K562 (cell line): Measurements from ENCODE around the gene HSPB1. TPM values are rescaled to one million over a fixed set of nuclear protein-coding genes. Genes with fewer than 3 reads are reported as not detected.

Source experiments
- ATAC-seq: fragments of 200-7000 bp; cut with Tn5 transposase; 3 replicates; pipeline ENCODE4 v1.9.1; 2020; ENCODE audit warnings: moderate library complexity
- BruUV-seq: library from RNA; stranded (reverse); fragments of 400-500 nt; replicated peaks from 2 replicates; lab custom pipeline; 2021; lab: Mats Ljungman, UMichigan
- CTCF ChIA-PET: fragments of 300-600 bp; formaldehyde crosslinking; extraction: SDS; loops from one replicate; lab custom pipeline; 2021; ENCODE audit warnings: low intra/inter-chr PET ratio; lab: Yijun Ruan, JAX
- POLR2A ChIA-PET: fragments of 300-600, 350-650 bp; sonication (Branson Sonifier 250); formaldehyde crosslinking; extraction: SDS; loops from one replicate; lab custom pipeline; 2021; ENCODE audit warnings: antibody characterized with exemption, inconsistent platforms; lab: Yijun Ruan, JAX
- DNase-seq, 4 experiments: peaks; one replicate each; pipeline versions ENCODE4 v3.0.0 to v3.0.0-alpha.2; 2011 to 2018; ENCODE audit warnings: low spot score in 3 of 4, mixed read lengths in 3 of 4; ENCODE audit errors: extremely low read depth in 1 of 4
- FAIRE-seq: peaks from 2 replicates; lab custom pipeline; 2011; peaks lifted over from hg19 to GRCh38; lab: Jason Lieb, UNC
- H2AFZ ChIP-seq: 2 replicates; pipeline ENCODE4 v1.6.0; 2011; ENCODE audit warnings: low read depth, low read length, control low read depth, inconsistent platforms
- H3K27ac ChIP-seq: fragments of 200-600 bp; 3 replicates; pipeline ENCODE4 v1.8.0; 2011; ENCODE audit warnings: low read depth, mild to moderate bottlenecking, control low read depth, inconsistent platforms, low read length, moderate library complexity, mixed read lengths; ENCODE audit errors: extremely low read depth
- H3K27me3 ChIP-seq, 2 experiments: fragments of 300-600 bp in 1 of 2; 2 replicates in 1 of 2; 3 replicates in 1 of 2; pipeline versions ENCODE4 v1.6.0 to v1.8.0; 2011; ENCODE audit warnings: inconsistent platforms in 2 of 2, low read length in 2 of 2, mild to moderate bottlenecking in 1 of 2, mixed read lengths in 1 of 2, moderate library complexity in 1 of 2; ENCODE audit not compliant: control insufficient read depth in 2 of 2, insufficient read depth in 2 of 2
- H3K36me3 ChIP-seq: fragments of 300-600 bp; 3 replicates; pipeline ENCODE4 v1.8.0; 2011; ENCODE audit warnings: mild to moderate bottlenecking, low read length, inconsistent platforms; ENCODE audit not compliant: control insufficient read depth, insufficient read depth
- H3K4me1 ChIP-seq, 2 experiments: fragments of 200-600 bp in 1 of 2; replicated peaks in 1 of 2; 2 replicates in 1 of 2; 3 replicates in 1 of 2; pipeline versions ENCODE4 v1.5.1 to v1.8.0; 2011; ENCODE audit warnings: inconsistent platforms in 2 of 2, low read length in 2 of 2, mild to moderate bottlenecking in 1 of 2, mixed read lengths in 1 of 2, moderate library complexity in 1 of 2; ENCODE audit not compliant: control insufficient read depth in 2 of 2, insufficient read depth in 2 of 2
- H3K4me2 ChIP-seq: 2 replicates; pipeline ENCODE4 v1.6.1; 2011; ENCODE audit warnings: low read length, control low read depth, inconsistent platforms, mixed read lengths; ENCODE audit not compliant: insufficient read depth
- H3K4me3 ChIP-seq: fragments of 200-600 bp; sonication (generic), shearing (Covaris generic); 2 replicates; pipeline ENCODE4 v1.5.1; 2016; ENCODE audit warnings: control low read depth, inconsistent platforms
- H3K79me2 ChIP-seq: fragments of 200-600 bp; 3 replicates; pipeline ENCODE4 v1.8.0; 2011; ENCODE audit warnings: low read length, inconsistent platforms; ENCODE audit not compliant: control insufficient read depth, insufficient read depth
- H3K9ac ChIP-seq, 2 experiments: 2 replicates each; pipeline versions ENCODE4 v1.6.0 to v1.6.1; 2011; ENCODE audit warnings: low read depth in 2 of 2, low read length in 2 of 2, control low read depth in 1 of 2, inconsistent platforms in 1 of 2, mild to moderate bottlenecking in 1 of 2, mixed read lengths in 1 of 2; ENCODE audit not compliant: insufficient read depth in 1 of 2
- H3K9me1 ChIP-seq: one replicate; pipeline ENCODE4 v1.6.0; 2011; ENCODE audit warnings: inconsistent platforms, mild to moderate bottlenecking, low read length, moderate library complexity; ENCODE audit not compliant: control insufficient read depth, insufficient read depth
- H3K9me3 ChIP-seq: replicated peaks from 2 replicates; pipeline ENCODE4 v1.5.1; 2011; ENCODE audit warnings: low read depth, low read length, inconsistent platforms; ENCODE audit not compliant: control insufficient read depth, insufficient read depth
- H4K20me1 ChIP-seq: replicated peaks from 2 replicates; pipeline ENCODE4 v1.6.1; 2011; ENCODE audit warnings: low read length, inconsistent platforms, mixed read lengths; ENCODE audit not compliant: control insufficient read depth, insufficient read depth
- CHD4 ChIP-seq: fragments of 200-600 bp; sonication (generic); IDR thresholded peaks from 3 replicates; pipeline ENCODE4 v1.6.1; 2012; ENCODE audit warnings: low read depth, mild to moderate bottlenecking, mixed read lengths, low read length, inconsistent platforms; ENCODE audit not compliant: insufficient read depth, insufficient replicate concordance, poor library complexity, severe bottlenecking
- CTBP1 ChIP-seq: fragments of 450-650 bp; IDR thresholded peaks from 2 replicates; pipeline ENCODE4 v1.6.1; 2016; ENCODE audit warnings: borderline replicate concordance
- ETV1 ChIP-seq: fragments of 450-650 bp; conservative IDR thresholded peaks from 2 replicates; pipeline ENCODE4 v1.6.1; 2016; ENCODE audit warnings: missing genetic modification characterization, control low read depth, low read depth, missing compliant biosample characterization
- FOSL1 ChIP-seq: fragments of 200-800 bp; sonication (Bioruptor generic); conservative IDR thresholded peaks from 2 replicates; pipeline ENCODE4 v1.6.1; 2016; ENCODE audit warnings: missing genetic modification characterization, missing compliant biosample characterization
- GATAD2B ChIP-seq: fragments of 450-650 bp; IDR thresholded peaks from 2 replicates; pipeline ENCODE4 v1.6.1; 2017; ENCODE audit warnings: mild to moderate bottlenecking, borderline replicate concordance
- HDAC6 ChIP-seq: IDR thresholded peaks from 2 replicates; pipeline ENCODE4 v1.6.1; 2012; ENCODE audit warnings: low read depth, mild to moderate bottlenecking, control low read depth, inconsistent platforms, low read length, moderate library complexity
- HES1 ChIP-seq: fragments of 450-650 bp; IDR thresholded peaks from 2 replicates; pipeline ENCODE4 v1.6.1; 2016; ENCODE audit warnings: low read depth, mild to moderate bottlenecking, moderate library complexity
- LEF1 ChIP-seq: fragments of 450-650 bp; IDR thresholded peaks from 2 replicates; pipeline ENCODE4 v1.6.1; 2016; ENCODE audit warnings: mild to moderate bottlenecking
- MAFG ChIP-seq: fragments of 450-650 bp; conservative IDR thresholded peaks from 2 replicates; pipeline ENCODE4 v1.6.1; 2016; ENCODE audit warnings: missing genetic modification characterization, missing compliant biosample characterization
- MTA2 ChIP-seq: fragments of 450-650 bp; IDR thresholded peaks from 2 replicates; pipeline ENCODE4 v1.6.1; 2016; ENCODE audit warnings: low read depth
- NKRF ChIP-seq: fragments of 450-650 bp; IDR thresholded peaks from 2 replicates; pipeline ENCODE4 v1.6.1; 2016; ENCODE audit warnings: borderline replicate concordance
- PHF20 ChIP-seq: fragments of 450-650 bp; IDR thresholded peaks from 2 replicates; pipeline ENCODE4 v1.6.1; 2018; ENCODE audit not compliant: partially characterized antibody
- POLR2AphosphoS5 ChIP-seq: IDR thresholded peaks from 2 replicates; pipeline ENCODE4 v1.6.1; 2011; ENCODE audit warnings: mild to moderate bottlenecking, low read depth, low read length, moderate library complexity; ENCODE audit not compliant: control insufficient read depth, insufficient read depth
- RFX5 ChIP-seq: IDR thresholded peaks from 2 replicates; pipeline ENCODE4 v1.6.1; 2011; ENCODE audit warnings: low read depth, mild to moderate bottlenecking, improper control_type of control experiment, low read length
- SMARCA4 ChIP-seq: fragments of 450-650 bp; IDR thresholded peaks from 2 replicates; pipeline ENCODE4 v1.6.1; 2016
- SRSF7 ChIP-seq: fragments of 200-400 bp; formaldehyde crosslinking; optimal IDR thresholded peaks from 2 replicates; pipeline ENCODE3; 2017; ENCODE audit warnings: mild to moderate bottlenecking, low read depth, low read length
- THRA ChIP-seq: fragments of 450-650 bp; IDR thresholded peaks from 2 replicates; pipeline ENCODE4 v1.6.1; 2017; ENCODE audit warnings: mild to moderate bottlenecking, moderate library complexity
- ZC3H4 ChIP-seq: sonication (generic); formaldehyde crosslinking; IDR thresholded peaks from 2 replicates; pipeline ENCODE4 v1.9.0; 2021; ENCODE audit warnings: missing genetic modification reagents, borderline replicate concordance
- ZNF354B ChIP-seq: fragments of 250-450 bp; sonication (Bioruptor Pico); IDR thresholded peaks from 2 replicates; pipeline ENCODE4 v1.4.0; 2020
- WGBS: fragments of 100-300 bp; shearing (Covaris generic); methylation state at CpG from one replicate; pipeline ENCODE4 v1.1.6; 2016; ENCODE audit warnings: low coverage, mixed read lengths; ENCODE audit not compliant: insufficient coverage; ENCODE audit errors: missing lambda C conversion rate; 5-methylcytosine and 5-hydroxymethylcytosine counted together
- in situ Hi-C: fragments of 300-500 bp; cut with MboI; formaldehyde crosslinking; loops from 4 replicates; pipeline ENCODE4 v1.15.0; 2018; ENCODE audit warnings: inconsistent platforms, mixed read lengths
- intact Hi-C: fragments of 100-400 bp; cut with micrococcal nuclease; formaldehyde crosslinking; loops from 2 replicates; pipeline ENCODE4 v1.14.2; 2022
- polyA plus RNA-seq, 8 experiments: library from polyadenylated mRNA; depleted of rRNA in 4 of 8; stranded (reverse) in 5 of 8; unstranded in 3 of 8; fragments of >200 nt; fragmentation: Nextera tagmentation in 2 of 8; fragmentation: Illumina TruSeq in 1 of 8; extraction: Ambion mirVana in 2 of 8; extraction: Trizol in 1 of 8; gene quantifications; 2 replicates each; pipeline versions ENCODE4 v1.2.1 to v1.2.3, GENCODE V29; 2011 to 2014; ENCODE audit warnings: inconsistent platforms in 1 of 8, missing spikeins in 1 of 8
- total RNA-seq, 7 experiments: library from RNA; depleted of rRNA in 6 of 7; stranded (reverse); fragments of >200 nt in 6 of 7; fragmentation: Illumina TruSeq in 2 of 7; extraction: Trizol in 2 of 7; gene quantifications; 2 replicates each; pipeline versions ENCODE4 v1.2.1 to v1.2.3, GENCODE V29; 2011 to 2021; ENCODE audit warnings: low replicate concordance in 1 of 7

HSPB1 gene
- total and polyA plus RNA-seq, 9 of the 15 experiments (the other 6 are each of a cell fraction or from before 2014, with no cell fraction given) = 27.1 to 522 (median 138) TPM

- no peaks in the 10 kb centered on the region for H3K27me3 ChIP-seq
- no peaks in the 10 kb centered on the region for H3K9me1 ChIP-seq
- peaks cover 17% of the 10 kb centered on the region for H3K79me2 ChIP-seq
- peak overlapping the region; percentile 79 for H3K27ac ChIP-seq
- peak overlapping the region; percentile 70 to 93 for H3K9ac ChIP-seq
- H3K4me1 ChIP-seq = peaks cover 23 to 35% of the 10 kb centered on the region in 2 experiments; a peak in 4 of 5 replicates
- H2AFZ ChIP-seq = peak overlapping the region; percentile 99
- ChIA-PET POLR2A (interaction anchor here (0.5 to 2.6 kb wide), 12 partner anchors 10 to 1022 kb away, joined by 3 to 11 read pairs (median 3); partner anchors contain the start of genes HSPB1 and ZP3), CTCF (interaction anchor here (0.7 to 1.5 kb wide), 3 partner anchors 22 to 26 kb away, joined by 3 to 5 read pairs (median 3); no protein-coding TSS in a partner anchor)
- in situ Hi-C loops (no loop called here), intact Hi-C loops (loop anchor here (1.0 to 2.0 kb wide), 2 partner anchors 15 to 41 kb away; partner anchors contain the start of gene HSPB1)
- no peaks in the 10 kb centered on the region for H3K9me3 ChIP-seq
- FAIRE-seq (peak; percentile 94), ATAC-seq (peak; percentile 97), DNase-seq (peak; percentile 99 to 100 (median 100))
- no peaks in the 10 kb centered on the region for H4K20me1 ChIP-seq
- BruUV-seq = no TSS peak
- peak overlapping the region; percentile 96 for H3K4me2 ChIP-seq
- H3K4me3 ChIP-seq = peak overlapping the region; percentile 72
- under 1% methylated on average over 43 of the region's 50 CpGs for WGBS
- peaks cover 10% of the 10 kb centered on the region; the same call in 2 of the 3 replicates for H3K36me3 ChIP-seq
- TF ChIP-seq FOSL1 (tag) (no peak), HDAC6 (no peak), GATAD2B (no peak), ZC3H4 (CRISPR knock-in tag) (no peak), HES1 (peak; percentile 29; the same call in 1 of the 2 replicates), PHF20 (peak; percentile 12), ETV1 (tag) (0 out of 2 replicates have a peak, but pooled peaks have one; percentile 31), CTBP1 (peak; percentile 87), MTA2 (no peak), SRSF7 (no peak), MAFG (tag) (no peak), NKRF (no peak), RFX5 (peak; percentile 100), ZNF354B (CRISPR knock-in tag) (no peak), SMARCA4 (peak; percentile 48; the same call in 1 of the 2 replicates), THRA (no peak), POLR2AphosphoS5 (peak; percentile 56), LEF1 (no peak), CHD4 (peak; percentile 18)
These were observed 15.5 kb downstream of the HSPB1 start for GRCh38 chr7:76317782-76318487.
